ENCODE results near the gene EPB41L4B.

Gene EPB41L4B

DNA sequence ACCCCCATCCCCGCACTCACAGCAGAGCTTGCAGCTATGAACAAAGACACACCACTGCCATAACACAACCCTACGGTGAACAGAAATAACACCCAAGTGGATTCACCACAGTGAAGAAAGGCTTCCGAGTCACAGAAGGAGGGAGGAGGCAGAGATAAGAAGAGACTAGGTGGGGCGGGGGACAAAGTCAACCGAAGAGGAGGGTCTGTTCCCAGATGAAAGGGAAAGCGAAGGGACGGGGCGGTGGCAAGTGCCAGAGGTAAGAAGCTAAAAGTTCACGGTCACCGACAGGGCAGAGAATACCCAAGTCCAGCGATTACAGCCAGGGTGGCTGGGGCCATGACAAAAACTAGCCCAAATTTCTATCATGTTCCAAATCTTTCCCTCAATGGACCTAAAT lies 21.0 kb downstream of the EPB41L4B start:
- DNase-seq (ENCODE audit: low spot score), result no peak
- TF ChIP-seq, protein P1, sequence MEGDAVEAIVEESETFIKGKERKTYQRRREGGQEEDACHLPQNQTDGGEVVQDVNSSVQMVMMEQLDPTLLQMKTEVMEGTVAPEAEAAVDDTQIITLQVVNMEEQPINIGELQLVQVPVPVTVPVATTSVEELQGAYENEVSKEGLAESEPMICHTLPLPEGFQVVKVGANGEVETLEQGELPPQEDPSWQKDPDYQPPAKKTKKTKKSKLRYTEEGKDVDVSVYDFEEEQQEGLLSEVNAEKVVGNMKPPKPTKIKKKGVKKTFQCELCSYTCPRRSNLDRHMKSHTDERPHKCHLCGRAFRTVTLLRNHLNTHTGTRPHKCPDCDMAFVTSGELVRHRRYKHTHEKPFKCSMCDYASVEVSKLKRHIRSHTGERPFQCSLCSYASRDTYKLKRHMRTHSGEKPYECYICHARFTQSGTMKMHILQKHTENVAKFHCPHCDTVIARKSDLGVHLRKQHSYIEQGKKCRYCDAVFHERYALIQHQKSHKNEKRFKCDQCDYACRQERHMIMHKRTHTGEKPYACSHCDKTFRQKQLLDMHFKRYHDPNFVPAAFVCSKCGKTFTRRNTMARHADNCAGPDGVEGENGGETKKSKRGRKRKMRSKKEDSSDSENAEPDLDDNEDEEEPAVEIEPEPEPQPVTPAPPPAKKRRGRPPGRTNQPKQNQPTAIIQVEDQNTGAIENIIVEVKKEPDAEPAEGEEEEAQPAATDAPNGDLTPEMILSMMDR (IDR thresholded peaks at IDR 0.05), result no peak
- H3K27ac ChIP-seq, result no peak overlapping the region
- no peak overlapping the region for H3K4me3 ChIP-seq

DNA sequence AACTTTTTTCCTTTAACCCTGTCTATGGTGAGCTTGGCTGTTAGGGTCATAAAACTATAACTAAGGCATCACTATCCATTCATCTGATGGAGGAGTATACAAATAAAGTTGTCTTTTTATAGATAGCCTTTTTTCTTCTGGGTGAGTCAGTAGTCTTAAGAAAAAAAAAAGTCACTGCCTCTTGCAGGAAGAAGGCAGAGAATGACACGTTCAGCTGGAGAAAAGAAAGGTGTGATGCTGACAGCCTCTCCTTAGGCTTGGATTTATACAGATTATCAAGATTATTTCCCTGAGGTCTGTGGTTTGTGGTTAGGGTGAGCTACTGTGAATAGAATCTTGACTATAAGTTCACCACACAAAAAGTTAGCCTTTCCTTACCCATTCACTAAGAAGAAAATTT lies 23.0 kb downstream of the EPB41L4B start:
- TF ChIP-seq, protein P1 (IDR thresholded peaks at IDR 0.05), result no peak
- H3K4me3 ChIP-seq, result no peak overlapping the region
- no peak for DNase-seq (ENCODE audit: low spot score)
- no peak overlapping the region for H3K27ac ChIP-seq

DNA sequence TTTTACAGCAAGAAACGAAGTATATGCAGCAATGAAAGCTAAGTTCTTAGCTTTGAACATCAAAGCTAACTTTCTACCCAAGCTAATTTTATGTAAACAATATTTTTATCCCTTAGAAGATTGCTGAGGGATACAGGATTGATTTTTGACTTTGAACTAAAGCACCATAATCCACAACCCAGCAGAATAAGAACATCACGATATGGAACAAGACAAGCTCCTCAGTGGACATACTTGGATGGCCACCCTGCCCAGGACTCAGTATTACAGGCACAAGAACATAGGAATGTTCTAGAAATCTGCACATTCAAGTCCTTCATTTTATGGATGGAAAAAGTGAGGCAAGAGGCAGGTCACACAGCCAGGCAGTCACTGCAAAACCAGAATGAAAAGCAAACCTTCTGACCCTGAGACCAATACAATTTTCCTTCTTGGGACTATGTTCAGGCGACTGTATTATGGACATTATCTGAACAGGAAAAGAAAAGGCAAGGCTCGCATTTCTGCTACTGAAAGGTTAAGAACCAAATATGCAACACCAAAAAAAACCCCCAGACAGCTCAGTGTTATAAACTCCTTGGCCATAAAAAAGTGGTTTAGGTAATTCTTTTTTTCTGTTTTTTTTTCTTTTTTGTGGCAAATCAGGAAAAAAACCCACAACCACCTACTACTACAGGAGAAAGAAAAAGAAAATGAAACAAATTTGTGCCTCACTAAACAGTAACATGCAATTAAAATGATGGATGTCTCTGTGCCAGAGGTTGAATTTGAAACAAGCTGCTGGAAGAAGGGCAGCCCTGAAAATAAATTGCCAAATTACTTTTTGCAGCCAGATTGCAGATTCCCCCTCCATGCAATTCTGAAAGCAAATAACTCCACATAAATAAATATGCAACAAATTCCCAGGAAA lies 25.4 kb downstream of the EPB41L4B start:
- TF ChIP-seq, protein P1 (IDR thresholded peaks at IDR 0.05), result no peak
- DNase-seq (ENCODE audit: low spot score), result no peak
- H3K27ac ChIP-seq, result no peak overlapping the region

DNA sequence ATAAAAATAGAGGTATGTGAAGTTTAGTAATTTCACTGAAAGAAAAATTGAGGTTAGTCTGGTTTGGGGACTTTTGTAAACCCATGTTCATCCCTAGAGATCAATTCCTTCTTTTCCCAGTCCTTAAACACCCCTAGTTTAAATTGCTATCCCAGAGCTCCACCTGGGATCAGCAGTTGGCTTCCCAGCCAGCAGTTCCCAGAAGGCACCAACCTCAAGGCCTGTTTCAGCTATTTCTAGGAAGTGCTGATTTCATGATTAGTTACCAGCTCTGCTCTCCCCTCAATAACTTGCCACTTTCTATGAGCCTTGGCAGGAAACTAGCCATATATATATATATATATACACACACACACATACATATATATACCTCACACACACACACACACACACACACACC lies 30.5 kb downstream of the EPB41L4B start:
- no peak for DNase-seq (ENCODE audit: low spot score)
- Histone ChIP-seq H3K27ac (no peak overlapping the region), H3K4me3 (no peak overlapping the region)
- TF ChIP-seq, protein P1 (IDR thresholded peaks at IDR 0.05), result no peak

More for the DNA sequence above, 25.4 kb downstream of the EPB41L4B start:
- H3K4me3 ChIP-seq, result no peak overlapping the region

DNA sequence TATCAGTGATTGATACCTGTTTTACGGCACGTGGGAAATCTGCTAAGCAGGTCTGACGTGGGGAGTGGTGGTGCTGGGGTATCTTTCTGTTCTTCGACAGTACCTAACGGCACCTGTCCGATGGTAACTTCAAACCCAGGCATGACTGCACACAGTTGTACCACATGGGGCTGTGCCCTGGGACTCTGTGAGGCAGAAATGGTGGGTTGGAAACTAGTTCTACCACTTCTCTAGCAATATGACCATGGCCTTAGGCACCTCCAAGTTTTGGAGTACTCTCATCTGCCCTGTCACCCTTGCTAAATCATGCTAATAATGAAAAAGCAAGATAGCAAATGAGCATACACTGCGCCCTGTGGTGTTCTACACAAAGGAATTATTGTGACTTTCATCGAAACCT lies 30.9 kb downstream of the EPB41L4B start:
- no peak overlapping the region for H3K4me3 ChIP-seq
- H3K27ac ChIP-seq, result no peak overlapping the region
- no peak for DNase-seq (ENCODE audit: low spot score)
- TF ChIP-seq, protein P1 (IDR thresholded peaks at IDR 0.05), result no peak

DNA sequence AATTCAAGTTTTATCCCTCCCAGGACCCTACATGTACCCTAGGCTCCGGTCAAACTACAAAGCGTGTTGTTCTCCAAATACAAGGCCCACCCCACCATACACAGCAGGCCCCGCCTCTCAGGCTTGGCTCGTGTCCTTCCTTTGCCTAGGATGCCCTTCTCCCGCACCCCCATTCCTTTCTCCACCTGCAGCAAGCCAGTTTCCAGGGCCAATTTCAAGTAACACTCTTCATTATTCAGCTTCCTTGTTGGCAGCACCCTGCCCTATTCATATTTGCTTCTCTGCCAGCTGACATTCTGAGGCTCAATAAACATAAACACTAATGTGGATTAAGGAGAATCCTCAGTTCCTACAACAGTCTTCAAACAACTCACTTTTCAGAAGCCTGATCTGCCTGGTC lies 31.7 kb downstream of the EPB41L4B start:
- no peak overlapping the region for H3K4me3 ChIP-seq
- no peak for DNase-seq (ENCODE audit: low spot score)
- no peak overlapping the region for H3K27ac ChIP-seq
- TF ChIP-seq, protein P1 (IDR thresholded peaks at IDR 0.05), result no peak

DNA sequence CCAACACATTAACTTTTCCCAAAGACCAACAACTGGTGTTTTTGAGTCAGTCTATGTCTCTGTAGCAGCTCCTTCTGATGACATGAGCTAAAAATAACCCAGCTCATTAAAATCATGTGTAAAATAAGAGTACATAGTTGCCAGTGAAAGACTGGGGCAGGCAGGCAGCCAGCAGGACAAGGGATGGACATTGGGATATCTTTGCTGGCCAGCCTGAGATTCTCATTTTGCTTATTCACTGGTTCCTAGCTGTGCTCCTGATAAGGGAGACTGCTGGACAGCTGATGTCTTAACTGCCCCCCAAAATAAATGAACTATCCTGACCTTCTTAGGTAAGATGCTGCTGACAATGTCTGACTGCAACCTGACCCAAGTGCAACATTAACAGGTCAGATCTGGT lies 33.9 kb downstream of the EPB41L4B start:
- no peak overlapping the region for H3K27ac ChIP-seq
- TF ChIP-seq, protein P1 (IDR thresholded peaks at IDR 0.05), result no peak
- no peak for DNase-seq (ENCODE audit: low spot score)
- H3K4me3 ChIP-seq, result no peak overlapping the region
